ENCODE measurements around the gene VPS9D1.

The VPS9D1 gene

GRCh38 chr16:89657442-89658220 is 63.1 kb downstream of the VPS9D1 start, which contains the start of the genes CHMP1A and SPATA33:
Gene CHMP1A, minus strand, starts transcription at chr16:89657708. Its CDS starts 120 bp downstream, at chr16:89657588.
Gene SPATA33, plus strand, starts transcription at chr16:89657836. Its CDS starts 76 bp downstream, at chr16:89657912.
- no peak for DNase-seq
